Gastrocnemius medialis (tissue), 4 donors: ENCODE results near the gene SLC9A4.

Experiments used
- CTCF ChIP-seq, 5 experiments: fragments of 450-650 bp in 3 of 5; fragments of 200-600 bp in 2 of 5; sonication (generic) in 2 of 5; IDR thresholded peaks in 4 of 5; conservative IDR thresholded peaks in 1 of 5; 1 replicate in 4 of 5; 2 replicates in 1 of 5; pipeline ENCODE4 v1.5.1; 2016 to 2019; ENCODE audit warnings: antibody characterized with exemption in 5 of 5, mild to moderate bottlenecking in 3 of 5, moderate library complexity in 3 of 5
- POLR2A ChIP-seq, 2 donors: fragments of 450-650 bp; IDR thresholded peaks; one replicate each; pipeline ENCODE4 v1.6.1; 2017; ENCODE audit warnings: antibody characterized with exemption in 2 of 2, mild to moderate bottlenecking in 2 of 2, moderate library complexity in 2 of 2

- TF ChIP-seq CTCF (IDR thresholded peaks at IDR 0.05 in 4 of 5, conservative IDR thresholded peaks at IDR 0.05 in 1 of 5) (no peak), POLR2A (IDR thresholded peaks at IDR 0.05) (no peak)
These were observed 605 bp downstream of the SLC9A4 start for GRCh38 chr2:102473631-102474030.
